ENCODE measurements around the gene ALDH7A1. TPM values are rescaled to one million over a fixed set of nuclear protein-coding genes. Genes with fewer than 3 reads are reported as not detected.
"Not testable (repeated sequence)": the region's sequence is repeated elsewhere in the genome, so short reads cannot be mapped to it uniquely, and the experiment has no call there.

ALDH7A1 gene
- total RNA-seq, 1 donor from 2014 or later: 44.2 TPM

GRCh38 chr5:126600631-126601511 is 5.9 kb upstream of the ALDH7A1 start, which contains the start of gene PHAX:
Gene PHAX, plus strand, starts transcription at chr5:126600947. Its CDS starts 16 bp downstream, at chr5:126600963.
- Histone ChIP-seq H3K27me3 (ENCODE audit: control insufficient read depth, insufficient read depth, low read length) (no peaks in the 10 kb centered on the region), H3K4me3 (ENCODE audit: low read depth, low read length) (peak within 1 kb of the TSS; percentile 96), H3K36me3 (ENCODE audit: control insufficient read depth, insufficient read depth, low read length) (peaks cover 3% of the 10 kb centered on the region)
- FAIRE-seq (no peak), DNase-seq (ENCODE audit: low read depth) (peak; percentile 62)
- peak; percentile 83 for TF ChIP-seq CTCF (IDR thresholded peaks at IDR 0.05; ENCODE audit: insufficient read depth, low read length, severe bottlenecking)

GRCh38 chr5:126599971-126600630 is 5.1 kb upstream of the ALDH7A1 start:
- not testable (repeated sequence) for H3K36me3 ChIP-seq (ENCODE audit: control insufficient read depth, insufficient read depth, low read length); H3K27me3 ChIP-seq (ENCODE audit: control insufficient read depth, insufficient read depth, low read length); FAIRE-seq
- DNase-seq (ENCODE audit: low read depth): peak; percentile 77
- peak overlapping the region; percentile 96 for H3K4me3 ChIP-seq (ENCODE audit: low read depth, low read length)

GRCh38 chr5:126599499-126599898 is 4.5 kb upstream of the ALDH7A1 start:
- Histone ChIP-seq H3K4me3 (ENCODE audit: low read depth, low read length) (no peak overlapping the region), H3K36me3 (ENCODE audit: control insufficient read depth, insufficient read depth, low read length) (peaks cover 3% of the 10 kb centered on the region), H3K27me3 (ENCODE audit: control insufficient read depth, insufficient read depth, low read length) (no peaks in the 10 kb centered on the region)
- FAIRE-seq: no peak
- TF ChIP-seq CTCF (IDR thresholded peaks at IDR 0.05; ENCODE audit: insufficient read depth, low read length, severe bottlenecking): no peak
- DNase-seq (ENCODE audit: low read depth): no peak

GRCh38 chr5:126597156-126597555 is 2.1 kb upstream of the ALDH7A1 start:
- no peaks in the 10 kb centered on the region for H3K27me3 ChIP-seq (ENCODE audit: control insufficient read depth, insufficient read depth, low read length)
- FAIRE-seq (no peak), DNase-seq (ENCODE audit: low read depth) (peak; percentile 100)
- no peak for TF ChIP-seq CTCF (IDR thresholded peaks at IDR 0.05; ENCODE audit: insufficient read depth, low read length, severe bottlenecking)
- peaks cover 2% of the 10 kb centered on the region for H3K36me3 ChIP-seq (ENCODE audit: control insufficient read depth, insufficient read depth, low read length)
- H3K4me3 ChIP-seq (ENCODE audit: low read depth, low read length): no peak overlapping the region

GRCh38 chr5:126595486-126596083 is 566 bp upstream of the ALDH7A1 start:
- TF ChIP-seq CTCF (IDR thresholded peaks at IDR 0.05; ENCODE audit: insufficient read depth, low read length, severe bottlenecking): no peak
- peak overlapping the region; percentile 59 for H3K4me3 ChIP-seq (ENCODE audit: low read depth, low read length)
- DNase-seq (ENCODE audit: low read depth) (no peak), FAIRE-seq (no peak)
- H3K36me3 ChIP-seq (ENCODE audit: control insufficient read depth, insufficient read depth, low read length): peaks cover 5% of the 10 kb centered on the region
- no peaks in the 10 kb centered on the region for H3K27me3 ChIP-seq (ENCODE audit: control insufficient read depth, insufficient read depth, low read length)

- H3K36me3 ChIP-seq (ENCODE audit: control insufficient read depth, insufficient read depth, low read length): peaks cover 9% of the 10 kb centered on the region
- H3K4me3 ChIP-seq (ENCODE audit: low read depth, low read length): no peak overlapping the region
- no peaks in the 10 kb centered on the region for H3K27me3 ChIP-seq (ENCODE audit: control insufficient read depth, insufficient read depth, low read length)
- FAIRE-seq (no peak), DNase-seq (ENCODE audit: low read depth) (no peak)
- no peak for TF ChIP-seq CTCF (IDR thresholded peaks at IDR 0.05; ENCODE audit: insufficient read depth, low read length, severe bottlenecking)
Observed at GRCh38 chr5:126591549-126591948, 3.5 kb downstream of the ALDH7A1 start.

All from bronchial epithelial cell (primary cell).